HG02798 (cell line): ENCODE data around the gene THBS4.
"Not testable (repeated sequence)": the region's sequence is repeated elsewhere in the genome, so short reads cannot be mapped to it uniquely, and the experiment has no call there.

Experiments used
- ATAC-seq: cut with Tn5 transposase; IDR thresholded peaks from one replicate; pipeline ENCODE4 v1.9.1; 2021; ENCODE audit warnings: mild to moderate bottlenecking; ENCODE audit not compliant: unreplicated experiment, poor library complexity

Gene THBS4

GRCh38 chr5:80072103-80073073 is 37.2 kb downstream of the THBS4 start:
- no peak for ATAC-seq

GRCh38 chr5:80076131-80077050 is 41.2 kb downstream of the THBS4 start:
- no peak for ATAC-seq

GRCh38 chr5:80077051-80077714 is 42.0 kb downstream of the THBS4 start:
- no peak for ATAC-seq

GRCh38 chr5:80078921-80079320 is 43.8 kb downstream of the THBS4 start:
- no peak for ATAC-seq

- no peak for ATAC-seq
These were observed 47.1 kb downstream of the THBS4 start for GRCh38 chr5:80082281-80082680.

- no peak for ATAC-seq
These were observed 47.6 kb downstream of the THBS4 start for GRCh38 chr5:80082731-80083100.

- peak; percentile 56 for ATAC-seq
These were observed 48.1 kb downstream of the THBS4 start for GRCh38 chr5:80083101-80083890.

- no peak for ATAC-seq
These were observed 55.7 kb downstream of the THBS4 start for GRCh38 chr5:80090884-80091166.

DNA sequence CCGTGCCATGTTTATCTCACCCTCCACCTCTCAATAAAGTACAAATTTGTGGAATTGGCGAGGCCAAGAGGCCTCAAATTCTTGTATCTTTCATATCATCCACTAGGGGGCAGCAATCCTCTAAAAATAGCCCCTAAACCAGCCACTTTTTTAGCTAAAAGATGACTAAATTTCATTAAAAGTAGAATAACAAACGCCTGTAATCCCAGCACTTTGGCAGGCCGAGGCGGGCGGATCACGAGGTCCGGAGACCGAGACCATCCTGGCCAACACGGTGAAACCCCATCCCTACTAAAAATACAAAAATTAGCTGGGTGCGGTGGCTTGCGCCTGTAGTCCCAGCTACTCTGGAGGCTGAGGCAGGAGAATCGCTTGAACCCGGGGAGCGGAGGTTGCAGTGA is 56.6 kb downstream of the THBS4 start:
- not testable (repeated sequence) for ATAC-seq

GRCh38 chr5:80092486-80093107 is 57.4 kb downstream of the THBS4 start:
- no peak for ATAC-seq

DNA sequence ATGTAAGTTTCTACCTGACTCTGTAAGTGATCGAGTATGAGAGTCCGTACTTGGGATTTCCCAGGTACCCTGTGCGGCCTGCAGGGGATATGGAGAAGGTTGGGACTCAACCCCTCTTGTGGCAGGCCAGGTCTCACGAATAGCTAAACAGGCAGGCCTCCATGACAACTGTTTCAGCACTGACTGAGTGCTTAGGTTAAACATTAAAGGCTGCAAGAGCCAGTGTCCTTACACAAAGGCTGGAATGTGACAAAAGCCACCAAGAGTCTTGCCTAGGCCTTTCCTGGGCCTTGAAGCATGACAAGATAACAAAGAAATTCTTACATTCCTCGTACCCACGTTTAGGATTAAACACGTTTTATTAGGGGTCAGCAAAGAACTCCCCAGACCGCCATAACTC is 58.6 kb downstream of the THBS4 start:
- ATAC-seq = no peak

DNA sequence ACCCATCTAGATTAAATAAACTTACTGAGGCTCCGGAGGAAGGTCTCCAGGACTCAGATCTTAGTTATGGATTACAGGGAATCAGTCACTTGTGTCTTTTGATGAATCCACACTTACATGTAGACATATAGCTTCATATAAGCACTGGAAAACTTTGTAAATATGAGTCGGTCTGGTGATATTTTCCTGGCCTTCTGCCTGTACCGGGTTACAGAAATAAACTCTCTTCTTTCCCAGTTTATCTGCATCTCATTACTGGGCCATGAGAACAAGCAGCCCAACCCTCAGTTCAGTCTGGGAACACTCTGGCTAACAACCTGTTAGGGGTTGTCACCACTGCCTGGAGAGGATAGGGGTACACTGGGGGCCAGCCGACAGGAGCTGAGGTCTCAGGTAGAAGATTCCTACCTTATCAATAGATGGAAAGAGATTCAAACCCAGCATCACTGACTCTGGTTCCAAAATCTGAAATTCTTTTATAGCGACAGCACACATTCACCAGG is 59.1 kb downstream of the THBS4 start:
- ATAC-seq = no peak

DNA sequence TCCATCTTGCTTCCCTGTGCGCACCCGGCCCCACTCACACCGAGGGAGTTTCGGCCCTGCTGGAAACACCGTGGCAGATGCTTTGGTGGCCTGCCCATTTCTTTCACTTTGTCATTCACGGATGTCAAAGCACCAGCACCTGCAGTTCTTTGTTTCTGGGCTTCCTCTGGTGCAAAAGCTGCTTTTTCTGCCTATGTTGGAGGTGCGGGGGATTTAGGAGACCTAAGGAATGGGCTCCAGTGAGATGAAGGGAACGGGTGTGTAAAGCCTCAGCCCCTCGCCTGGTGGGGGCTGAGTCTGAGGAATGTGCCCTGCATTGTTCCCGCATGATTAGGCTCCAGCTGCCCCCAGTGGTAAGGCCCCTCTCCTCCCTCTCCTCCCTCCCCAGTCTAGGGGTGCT is 62.3 kb downstream of the THBS4 start:
- no peak for ATAC-seq

DNA sequence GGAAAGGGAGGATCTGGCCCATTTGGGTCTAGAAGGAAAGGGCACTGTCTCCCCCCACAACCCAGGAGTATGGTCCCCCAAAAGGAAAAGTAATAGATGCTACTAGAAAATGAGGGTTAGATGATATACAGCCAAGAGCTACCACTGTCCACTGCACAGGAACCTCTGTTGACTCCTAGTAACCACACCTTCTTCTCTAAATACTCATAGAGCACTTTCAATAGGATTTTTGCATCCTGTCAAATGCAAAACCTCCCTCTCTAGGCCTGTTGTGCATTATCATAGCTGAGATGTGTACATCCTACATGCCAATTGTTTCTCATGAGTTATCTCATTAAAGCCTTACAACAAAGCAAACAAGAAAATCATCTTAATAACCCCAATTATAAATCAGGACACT is 66.8 kb downstream of the THBS4 start:
- peak; percentile 62 for ATAC-seq

- ATAC-seq = no peak
These were observed 68.2 kb downstream of the THBS4 start for GRCh38 chr5:80103371-80103770.

- no peak for ATAC-seq
These were observed 70.7 kb downstream of the THBS4 start for GRCh38 chr5:80105698-80106439.

DNA sequence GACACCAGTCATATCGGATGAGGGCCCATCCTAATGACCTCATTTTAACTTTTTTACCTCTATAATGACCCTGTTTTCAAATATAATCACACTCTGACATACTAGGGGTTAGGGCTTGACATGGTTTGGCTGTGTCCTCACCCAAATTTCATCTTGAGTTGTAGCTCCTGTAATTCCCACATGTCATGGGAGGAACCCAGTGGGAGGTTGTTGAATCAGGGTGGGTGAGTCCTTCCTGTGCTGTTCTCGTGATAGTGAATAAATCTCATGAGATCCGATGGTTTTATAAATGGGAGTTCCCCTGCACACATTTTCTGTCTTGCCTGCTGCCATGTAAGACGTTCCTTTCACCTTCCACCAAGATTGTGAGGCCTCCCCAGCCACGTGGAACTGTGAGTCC is 71.8 kb downstream of the THBS4 start:
- ATAC-seq = no peak

DNA sequence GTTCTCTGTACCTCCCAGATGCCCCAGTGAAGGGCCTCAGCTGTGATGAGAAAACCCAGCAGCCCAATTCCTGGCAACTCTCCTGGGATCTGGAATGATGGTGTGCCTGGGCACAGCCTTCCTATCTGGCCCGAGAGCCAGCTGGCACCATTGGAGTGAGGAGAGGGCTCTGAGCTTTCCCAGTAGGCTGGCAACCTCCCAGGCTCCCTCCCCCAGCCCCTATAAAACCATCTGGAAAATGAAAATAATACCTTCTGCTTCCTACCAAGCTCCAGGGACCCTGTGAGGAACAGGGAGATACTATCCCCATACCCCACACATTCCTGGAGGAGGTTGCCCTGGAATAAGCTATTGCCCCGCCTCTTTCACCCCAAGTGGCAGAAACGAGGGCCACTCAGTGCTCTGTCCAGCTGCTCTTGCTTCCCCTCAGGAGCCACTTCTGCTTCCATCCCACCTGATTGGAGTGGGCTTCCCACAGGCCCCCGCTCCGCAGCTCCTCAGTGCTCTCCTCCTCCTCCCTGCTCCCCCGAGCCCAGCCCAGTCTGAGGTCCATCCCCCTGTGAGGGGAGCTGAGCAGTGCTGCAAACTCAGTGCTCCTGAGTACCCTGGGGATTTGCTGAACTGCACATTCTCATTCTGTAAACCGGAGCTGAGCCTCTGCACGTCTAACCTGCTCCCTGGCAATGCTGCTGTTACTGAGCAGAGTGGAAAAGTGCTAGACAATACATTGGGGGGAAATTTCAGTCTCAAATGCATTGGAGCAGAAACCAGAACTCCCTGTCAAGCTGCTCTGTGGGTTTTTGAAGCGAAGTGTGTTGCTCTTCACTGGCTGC is 74.7 kb downstream of the THBS4 start:
- ATAC-seq = no peak
